Left ventricle myocardium inferior (tissue), 1 donor: ENCODE data around the gene DACH1. TPM values are rescaled to one million over a fixed set of nuclear protein-coding genes. Genes with fewer than 3 reads are reported as not detected.

ENCODE experiments used
- DNase-seq: peaks from one replicate; pipeline ENCODE4 v3.0.0-alpha.2; 2020
- H3K27ac ChIP-seq: fragments of 200-600 bp; replicated peaks from 2 replicates; pipeline ENCODE4 v1.8.0; 2021
- H3K27me3 ChIP-seq: fragments of 200-600 bp; 2 replicates; pipeline ENCODE4 v1.8.0; 2021; ENCODE audit warnings: low read depth
- H3K36me3 ChIP-seq: fragments of 200-600 bp; 2 replicates; pipeline ENCODE4 v1.8.0; 2021
- H3K4me1 ChIP-seq: fragments of 200-600 bp; 2 replicates; pipeline ENCODE4 v1.8.0; 2021
- H3K4me3 ChIP-seq: fragments of 200-600 bp; 2 replicates; pipeline ENCODE4 v1.8.0; 2021; ENCODE audit warnings: mild to moderate bottlenecking, moderate library complexity
- H3K9me3 ChIP-seq: fragments of 200-600 bp; replicated peaks from 2 replicates; pipeline ENCODE4 v1.8.0; 2021
- intact Hi-C: fragments of 100-400 bp; cut with micrococcal nuclease; formaldehyde crosslinking; loops from one replicate; pipeline ENCODE4 v1.11.0; 2022
- total RNA-seq: library from RNA; stranded (reverse); fragmentation: NEBNext Ultra II Directional; extraction: Animal tissue kit (Norgen Biotek cat#: 25700); gene quantifications from one replicate; pipeline ENCODE4 v1.2.1, GENCODE V29; 2021
- TF ChIP-seq, protein P1 (sequence below): fragments of 200-600 bp; IDR thresholded peaks from 2 replicates; pipeline ENCODE4 v1.8.0; 2021; ENCODE audit warnings: antibody characterized with exemption, mild to moderate bottlenecking, borderline replicate concordance
- donor health status: DM: no; HTN: yes; CAD: no; lungs with severe emphysema.

DACH1 gene
- total RNA-seq, 1 donor from 2014 or later, result 3.4 TPM

- no peak overlapping the region for H3K27ac ChIP-seq
- no peak for DNase-seq
- intact Hi-C loops, result no loop called here
- no peaks in the 10 kb centered on the region for H3K9me3 ChIP-seq
- no peaks in the 10 kb centered on the region for H3K4me1 ChIP-seq
- no peak overlapping the region for H3K4me3 ChIP-seq
- no peaks in the 10 kb centered on the region for H3K36me3 ChIP-seq
- no peaks in the 10 kb centered on the region for H3K27me3 ChIP-seq
- TF ChIP-seq, protein P1, sequence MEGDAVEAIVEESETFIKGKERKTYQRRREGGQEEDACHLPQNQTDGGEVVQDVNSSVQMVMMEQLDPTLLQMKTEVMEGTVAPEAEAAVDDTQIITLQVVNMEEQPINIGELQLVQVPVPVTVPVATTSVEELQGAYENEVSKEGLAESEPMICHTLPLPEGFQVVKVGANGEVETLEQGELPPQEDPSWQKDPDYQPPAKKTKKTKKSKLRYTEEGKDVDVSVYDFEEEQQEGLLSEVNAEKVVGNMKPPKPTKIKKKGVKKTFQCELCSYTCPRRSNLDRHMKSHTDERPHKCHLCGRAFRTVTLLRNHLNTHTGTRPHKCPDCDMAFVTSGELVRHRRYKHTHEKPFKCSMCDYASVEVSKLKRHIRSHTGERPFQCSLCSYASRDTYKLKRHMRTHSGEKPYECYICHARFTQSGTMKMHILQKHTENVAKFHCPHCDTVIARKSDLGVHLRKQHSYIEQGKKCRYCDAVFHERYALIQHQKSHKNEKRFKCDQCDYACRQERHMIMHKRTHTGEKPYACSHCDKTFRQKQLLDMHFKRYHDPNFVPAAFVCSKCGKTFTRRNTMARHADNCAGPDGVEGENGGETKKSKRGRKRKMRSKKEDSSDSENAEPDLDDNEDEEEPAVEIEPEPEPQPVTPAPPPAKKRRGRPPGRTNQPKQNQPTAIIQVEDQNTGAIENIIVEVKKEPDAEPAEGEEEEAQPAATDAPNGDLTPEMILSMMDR, result no peak
Observed at GRCh38 chr13:71454509-71454908, 412.5 kb downstream of the DACH1 start.

DNA sequence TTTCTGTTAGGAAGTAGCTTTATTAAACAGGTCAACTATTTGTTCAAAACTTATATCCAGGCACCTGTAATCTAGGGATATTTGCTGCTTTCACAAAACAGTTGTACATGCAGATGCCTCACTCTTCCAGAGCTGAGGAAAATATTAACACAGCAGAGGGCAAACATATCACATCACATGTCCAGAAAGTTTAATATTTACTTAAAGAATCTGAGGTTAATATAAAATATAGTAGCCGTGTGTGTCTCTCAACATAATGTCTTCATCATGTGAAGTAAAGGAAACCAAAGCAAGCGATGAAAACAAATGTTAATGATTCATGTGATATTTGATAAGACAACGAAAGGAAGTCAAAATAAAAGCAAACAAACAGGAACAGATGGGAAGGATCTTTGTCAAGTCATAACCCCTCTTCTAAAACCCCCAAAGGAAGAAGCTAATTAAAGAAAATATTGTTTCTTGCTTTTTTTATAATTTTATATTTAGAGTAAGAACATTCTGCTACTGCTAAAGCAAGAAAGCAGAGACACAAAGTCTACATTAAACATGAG is 418.8 kb downstream of the DACH1 start:
- DNase-seq, result no peak
- TF ChIP-seq, protein P1, result no peak
- H3K27me3 ChIP-seq, result no peaks in the 10 kb centered on the region
- no peak overlapping the region for H3K4me3 ChIP-seq
- peak overlapping the region; percentile 67 for H3K27ac ChIP-seq
- intact Hi-C loops, result no loop called here
- peaks cover 9% of the 10 kb centered on the region for H3K4me1 ChIP-seq
- H3K36me3 ChIP-seq, result no peaks in the 10 kb centered on the region
- peaks cover 3% of the 10 kb centered on the region for H3K9me3 ChIP-seq

GRCh38 chr13:71437704-71438103 is 429.3 kb downstream of the DACH1 start:
- Histone ChIP-seq H3K9me3 (no peaks in the 10 kb centered on the region), H3K4me1 (no peaks in the 10 kb centered on the region), H3K27me3 (no peaks in the 10 kb centered on the region), H3K27ac (no peak overlapping the region), H3K4me3 (no peak overlapping the region), H3K36me3 (no peaks in the 10 kb centered on the region)
- no peak for DNase-seq
- TF ChIP-seq, protein P1, result no peak
- intact Hi-C loops, result no loop called here

DNA sequence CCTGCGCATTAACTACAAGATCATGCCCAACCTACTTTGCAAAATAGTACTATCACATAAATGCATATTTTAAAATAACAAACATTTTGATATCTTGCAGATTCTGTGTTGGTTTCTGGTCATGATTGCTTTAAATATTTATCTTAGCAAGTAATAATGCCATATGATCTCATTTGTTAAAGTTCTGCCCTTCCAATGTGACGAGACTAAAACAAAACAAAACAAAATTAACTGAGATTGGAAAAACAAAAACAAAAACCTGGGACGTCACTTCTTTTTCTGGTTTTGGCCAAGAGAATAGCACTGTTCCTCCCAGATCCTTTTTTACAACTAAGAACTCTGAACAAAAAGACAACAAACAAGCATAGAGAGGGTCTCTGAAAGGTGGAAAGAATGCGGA is 436.3 kb downstream of the DACH1 start:
- intact Hi-C loops, result no loop called here
- TF ChIP-seq, protein P1, result no peak
- no peak overlapping the region for H3K27ac ChIP-seq
- DNase-seq, result no peak
- H3K4me1 ChIP-seq, result no peaks in the 10 kb centered on the region
- peaks cover 12% of the 10 kb centered on the region for H3K9me3 ChIP-seq
- H3K27me3 ChIP-seq, result no peaks in the 10 kb centered on the region
- no peaks in the 10 kb centered on the region for H3K36me3 ChIP-seq
- no peak overlapping the region for H3K4me3 ChIP-seq

DNA sequence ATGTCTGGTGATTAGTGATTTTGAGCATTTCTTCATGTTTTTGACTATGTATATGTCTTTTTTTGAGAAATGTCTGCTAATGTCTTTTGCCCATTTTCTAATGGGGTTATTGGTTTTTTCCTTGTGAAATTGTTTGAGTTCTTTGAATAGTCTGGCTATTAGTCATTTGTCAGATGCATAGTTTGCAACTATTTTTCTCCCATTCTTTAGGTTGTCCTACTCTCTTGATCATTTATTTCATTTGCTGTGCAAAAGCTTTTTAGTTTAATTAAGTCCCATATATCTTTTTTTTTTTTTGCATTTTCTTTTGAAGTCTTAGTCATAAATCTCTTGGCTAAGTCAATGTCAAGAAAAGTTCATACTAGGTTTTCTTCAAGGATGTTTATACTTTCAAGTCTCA is 449.8 kb downstream of the DACH1 start:
- H3K27ac ChIP-seq, result no peak overlapping the region
- H3K27me3 ChIP-seq, result no peaks in the 10 kb centered on the region
- TF ChIP-seq, protein P1, result no peak
- no peaks in the 10 kb centered on the region for H3K4me1 ChIP-seq
- intact Hi-C loops, result no loop called here
- no peaks in the 10 kb centered on the region for H3K36me3 ChIP-seq
- peaks cover 59% of the 10 kb centered on the region for H3K9me3 ChIP-seq
- no peak for DNase-seq
- no peak overlapping the region for H3K4me3 ChIP-seq
